Mesendoderm (in vitro differentiated cells): ENCODE data around the gene IPO11.

ENCODE experiments used
- DNase-seq: peaks from one replicate; pipeline ENCODE4 v3.0.0; 2013
- H2AK5ac ChIP-seq: 2 replicates; pipeline ENCODE4 v1.6.1; 2013; ENCODE audit warnings: low read length, inconsistent platforms
- H2BK120ac ChIP-seq: 2 replicates; pipeline ENCODE4 v1.6.1; 2013; ENCODE audit warnings: low read depth, mild to moderate bottlenecking, low read length, moderate library complexity, mixed read lengths
- H2BK15ac ChIP-seq: replicated peaks from 2 replicates; pipeline ENCODE4 v1.6.1; 2013; ENCODE audit warnings: low read depth, mild to moderate bottlenecking, moderate library complexity
- H2BK5ac ChIP-seq: 2 replicates; pipeline ENCODE4 v1.6.1; 2013; ENCODE audit warnings: low read length, inconsistent platforms
- H3K18ac ChIP-seq: 2 replicates; pipeline ENCODE4 v1.6.1; 2013; ENCODE audit warnings: mild to moderate bottlenecking, low read length, mixed read lengths
- H3K23ac ChIP-seq: one replicate; pipeline ENCODE4 v1.6.1; 2013; ENCODE audit warnings: low read length
- H3K27ac ChIP-seq: 2 replicates; pipeline ENCODE4 v1.5.1; 2013; ENCODE audit warnings: low read depth, mild to moderate bottlenecking, inconsistent platforms, low read length, moderate library complexity
- H3K27me3 ChIP-seq: 2 replicates; pipeline ENCODE4 v1.6.1; 2013; ENCODE audit warnings: low read length, control low read depth, mild to moderate bottlenecking, inconsistent platforms; ENCODE audit not compliant: insufficient read depth, poor library complexity
- H3K36me3 ChIP-seq: 2 replicates; pipeline ENCODE4 v1.6.1; 2013; ENCODE audit warnings: low read length, inconsistent platforms; ENCODE audit not compliant: control insufficient read depth, insufficient read depth
- H3K4ac ChIP-seq: one replicate; pipeline ENCODE4 v1.6.1; 2013; ENCODE audit warnings: low read depth, mild to moderate bottlenecking, low read length, moderate library complexity
- H3K4me1 ChIP-seq: 2 replicates; pipeline ENCODE4 v1.6.1; 2013; ENCODE audit warnings: low read depth, low read length, inconsistent platforms; ENCODE audit not compliant: control insufficient read depth
- H3K4me2 ChIP-seq: 2 replicates; pipeline ENCODE4 v1.6.1; 2013; ENCODE audit warnings: low read length
- H3K4me3 ChIP-seq: 2 replicates; pipeline ENCODE4 v1.5.1; 2013; ENCODE audit warnings: mild to moderate bottlenecking, low read length
- H3K56ac ChIP-seq: one replicate; pipeline ENCODE4 v1.6.1; 2013; ENCODE audit warnings: low read length
- H3K79me1 ChIP-seq: 2 replicates; pipeline ENCODE4 v1.6.1; 2013; ENCODE audit warnings: low read length, inconsistent platforms
- H3K79me2 ChIP-seq: 2 replicates; pipeline ENCODE4 v1.6.1; 2013; ENCODE audit warnings: mild to moderate bottlenecking, low read length; ENCODE audit not compliant: control insufficient read depth, insufficient read depth
- H3K9ac ChIP-seq: 2 replicates; pipeline ENCODE4 v1.6.1; 2013; ENCODE audit warnings: low read length, inconsistent platforms
- H4K5ac ChIP-seq: one replicate; pipeline ENCODE4 v1.6.1; 2013; ENCODE audit warnings: low read length
- H4K8ac ChIP-seq: one replicate; pipeline ENCODE4 v1.6.1; 2013; ENCODE audit warnings: low read depth, mild to moderate bottlenecking, control low read depth, low read length, moderate library complexity
- WGBS: extraction: QIAGEN DNeasy Blood & Tissue Kit; methylation state at CpG from one replicate; pipeline ENCODE4 v1.1.7; 2013; ENCODE audit warnings: low lambda C conversion rate, missing lambda C conversion rate; ENCODE audit not compliant: insufficient coverage; ENCODE audit errors: extremely low coverage; 5-methylcytosine and 5-hydroxymethylcytosine counted together

Gene IPO11

DNA sequence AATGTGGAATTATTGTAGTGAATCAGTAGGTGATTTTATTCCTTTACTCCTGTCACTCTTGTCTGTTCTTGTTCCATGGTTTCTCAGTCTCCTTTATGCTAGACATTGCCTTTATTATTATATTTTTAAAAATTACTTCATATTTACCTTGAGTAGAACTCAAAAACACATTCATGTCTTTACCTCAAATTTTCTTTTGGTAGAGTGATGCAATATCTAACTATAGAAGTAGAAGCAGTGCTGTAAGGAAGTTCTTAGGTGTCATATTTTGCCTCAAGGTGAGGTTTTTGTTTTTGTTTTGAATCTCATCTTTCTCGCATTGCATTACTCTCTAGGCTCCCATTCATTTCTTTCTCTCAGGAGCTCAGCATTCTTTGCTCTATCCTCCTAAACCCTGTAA is 12.2 kb downstream of the IPO11 start:
- no peak overlapping the region for H3K23ac ChIP-seq
- no peak overlapping the region for H4K5ac ChIP-seq
- whole genome bisulfite sequencing: no CpG with 5 or more reads among the region's 1 CpG
- no peak for DNase-seq
- no peak overlapping the region for H2AK5ac ChIP-seq
- H3K27ac ChIP-seq: no peak overlapping the region
- H3K9ac ChIP-seq: no peak overlapping the region
- no peak overlapping the region for H4K8ac ChIP-seq
- no peak overlapping the region for H3K18ac ChIP-seq
- H2BK15ac ChIP-seq: no peak overlapping the region
- no peak overlapping the region for H3K4ac ChIP-seq
- no peaks in the 10 kb centered on the region for H3K36me3 ChIP-seq
- H3K79me1 ChIP-seq: peaks cover 4% of the 10 kb centered on the region
- H3K79me2 ChIP-seq: peaks cover 24% of the 10 kb centered on the region
- H3K4me3 ChIP-seq: no peak overlapping the region
- H3K27me3 ChIP-seq: no peaks in the 10 kb centered on the region
- no peak overlapping the region for H2BK5ac ChIP-seq
- no peak overlapping the region for H3K4me2 ChIP-seq
- no peak overlapping the region for H3K56ac ChIP-seq
- H3K4me1 ChIP-seq: no peaks in the 10 kb centered on the region
- H2BK120ac ChIP-seq: no peak overlapping the region

DNA sequence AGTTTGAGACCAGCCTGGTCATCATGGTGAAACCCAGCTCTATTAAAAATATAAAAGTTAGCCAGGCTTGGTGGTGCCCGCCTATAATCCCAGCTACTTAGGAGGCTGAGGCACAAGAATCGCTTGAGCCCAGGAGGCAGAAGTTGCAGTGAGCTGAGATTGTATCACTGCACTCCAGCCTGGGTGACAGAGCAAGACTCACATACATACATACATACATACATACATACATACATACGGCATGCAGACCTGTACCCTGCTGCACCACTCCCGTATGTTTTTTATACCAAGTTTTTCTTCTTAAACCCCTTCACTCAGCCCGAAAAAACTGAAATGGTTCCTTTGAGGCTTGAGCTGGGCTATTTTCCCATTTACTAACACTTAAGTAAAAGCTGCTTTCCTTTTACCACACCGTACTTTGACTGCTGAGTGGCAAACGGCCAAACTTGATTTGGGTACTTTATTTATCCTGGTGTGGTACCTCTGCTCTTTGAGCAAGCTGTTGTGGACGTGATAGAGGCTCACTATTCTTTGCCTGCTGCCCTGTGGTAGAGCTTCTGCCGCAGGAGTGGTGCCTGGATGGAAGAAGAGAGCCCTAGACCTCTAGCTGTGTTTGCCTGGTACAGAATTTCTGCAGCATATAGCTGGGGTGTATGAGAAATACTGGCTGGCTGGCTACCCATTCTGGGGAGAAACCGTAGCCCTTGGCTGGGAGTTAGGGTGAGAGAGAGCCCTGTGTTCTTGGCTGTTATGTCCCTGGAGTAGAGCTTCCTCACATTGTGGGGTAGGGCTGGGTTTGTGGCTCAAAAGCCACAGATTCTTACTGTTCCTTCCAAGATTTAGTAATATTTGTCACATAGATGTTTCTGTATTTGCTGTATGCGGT is 19.4 kb downstream of the IPO11 start:
- no peak overlapping the region for H2BK5ac ChIP-seq
- peaks cover 8% of the 10 kb centered on the region for H3K79me1 ChIP-seq
- H2AK5ac ChIP-seq: no peak overlapping the region
- no peak overlapping the region for H3K4me2 ChIP-seq
- H3K4me1 ChIP-seq: no peaks in the 10 kb centered on the region
- no CpG with 5 or more reads among the region's 11 CpGs for WGBS
- H3K56ac ChIP-seq: no peak overlapping the region
- no peak overlapping the region for H4K8ac ChIP-seq
- H2BK15ac ChIP-seq: no peak overlapping the region
- H3K4ac ChIP-seq: no peak overlapping the region
- no peaks in the 10 kb centered on the region for H3K27me3 ChIP-seq
- peaks cover 44% of the 10 kb centered on the region for H3K79me2 ChIP-seq
- no peak for DNase-seq
- no peak overlapping the region for H2BK120ac ChIP-seq
- H4K5ac ChIP-seq: no peak overlapping the region
- no peak overlapping the region for H3K27ac ChIP-seq
- H3K23ac ChIP-seq: no peak overlapping the region
- H3K36me3 ChIP-seq: no peaks in the 10 kb centered on the region
- H3K18ac ChIP-seq: no peak overlapping the region
- H3K9ac ChIP-seq: no peak overlapping the region
- no peak overlapping the region for H3K4me3 ChIP-seq

DNA sequence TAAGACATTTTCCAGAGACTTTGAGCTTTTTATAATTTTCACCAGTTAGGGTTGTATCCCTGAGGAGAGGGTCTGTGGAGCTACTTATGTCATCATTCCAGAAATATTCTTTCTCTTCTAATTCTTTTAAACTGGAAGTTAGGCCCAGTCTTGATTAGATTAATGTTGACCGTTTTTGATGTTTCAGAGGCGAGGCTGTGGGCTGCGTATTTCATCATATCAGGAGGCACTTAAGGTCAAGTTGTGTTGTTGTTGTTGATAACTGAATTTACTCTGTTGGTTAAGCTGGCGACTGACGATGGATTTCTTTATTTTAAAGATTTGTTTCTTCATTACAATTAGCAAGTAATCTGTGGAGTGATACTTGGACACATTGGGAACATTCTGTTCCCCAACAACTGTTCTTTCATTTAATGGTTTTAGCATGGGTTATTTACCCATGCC is 20.1 kb downstream of the IPO11 start:
- Histone ChIP-seq H3K4me3 (no peak overlapping the region), H3K79me1 (peaks cover 10% of the 10 kb centered on the region), H4K8ac (no peak overlapping the region), H3K9ac (no peak overlapping the region), H2BK5ac (no peak overlapping the region), H3K18ac (no peak overlapping the region), H2AK5ac (no peak overlapping the region), H3K56ac (no peak overlapping the region), H3K4ac (no peak overlapping the region), H3K27ac (no peak overlapping the region), H3K4me1 (no peaks in the 10 kb centered on the region), H3K4me2 (no peak overlapping the region), H2BK120ac (no peak overlapping the region), H3K23ac (no peak overlapping the region), H3K27me3 (no peaks in the 10 kb centered on the region), H3K36me3 (no peaks in the 10 kb centered on the region), H2BK15ac (no peak overlapping the region), H4K5ac (no peak overlapping the region), H3K79me2 (peaks cover 38% of the 10 kb centered on the region)
- DNase-seq: no peak
- no CpG with 5 or more reads among the region's 5 CpGs for WGBS

DNA sequence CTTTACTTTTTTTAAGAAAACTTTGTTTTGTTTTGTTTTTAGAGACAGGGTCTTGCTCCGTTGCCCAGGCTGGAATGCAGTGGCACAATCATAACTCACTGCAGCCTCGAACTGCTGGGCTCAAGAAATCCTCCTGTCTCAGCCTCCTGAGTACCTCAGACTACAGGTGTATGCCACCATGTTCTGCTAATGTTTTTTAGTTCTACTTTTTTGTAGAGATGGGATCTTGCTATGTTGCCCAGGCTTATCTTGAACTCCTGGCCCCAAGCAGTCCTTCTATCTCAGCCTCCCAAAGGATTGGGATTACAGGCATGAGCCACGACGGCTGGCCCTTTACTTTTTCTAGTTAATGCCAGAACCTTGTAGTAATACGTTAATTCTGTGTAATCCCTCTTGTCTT is 36.0 kb downstream of the IPO11 start:
- H3K27me3 ChIP-seq: no peaks in the 10 kb centered on the region
- H3K18ac ChIP-seq: no peak overlapping the region
- H3K79me1 ChIP-seq: peaks cover 2% of the 10 kb centered on the region
- H3K4me3 ChIP-seq: no peak overlapping the region
- H3K4me2 ChIP-seq: no peak overlapping the region
- no peak overlapping the region for H4K5ac ChIP-seq
- no peak overlapping the region for H2AK5ac ChIP-seq
- WGBS: no CpG with 5 or more reads among the region's 5 CpGs
- H3K4ac ChIP-seq: no peak overlapping the region
- no peak overlapping the region for H3K27ac ChIP-seq
- no peak overlapping the region for H2BK120ac ChIP-seq
- no peak overlapping the region for H4K8ac ChIP-seq
- H3K4me1 ChIP-seq: no peaks in the 10 kb centered on the region
- no peak overlapping the region for H2BK15ac ChIP-seq
- H3K56ac ChIP-seq: no peak overlapping the region
- H3K9ac ChIP-seq: no peak overlapping the region
- H3K79me2 ChIP-seq: no peaks in the 10 kb centered on the region
- no peak overlapping the region for H2BK5ac ChIP-seq
- no peak overlapping the region for H3K23ac ChIP-seq
- H3K36me3 ChIP-seq: no peaks in the 10 kb centered on the region
- no peak for DNase-seq

DNA sequence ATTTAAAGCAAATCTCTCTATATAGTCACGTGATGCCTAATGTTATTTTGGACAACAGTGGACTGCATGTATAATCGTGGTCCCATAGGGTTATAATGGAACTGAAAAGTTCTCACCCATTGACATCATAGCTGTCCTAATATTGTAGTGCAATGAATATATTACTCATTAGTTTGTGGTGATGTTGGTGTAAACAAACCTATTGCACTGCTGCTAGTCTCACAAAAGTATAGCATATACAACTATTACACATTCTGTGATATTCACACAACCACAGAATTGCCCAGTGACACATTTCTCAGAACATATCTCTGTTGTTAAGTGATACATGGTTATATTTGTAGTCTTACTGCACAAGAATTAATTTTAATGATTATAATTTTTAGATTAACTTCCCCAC is 37.7 kb downstream of the IPO11 start:
- no peak overlapping the region for H3K27ac ChIP-seq
- no peaks in the 10 kb centered on the region for H3K4me1 ChIP-seq
- peaks cover 2% of the 10 kb centered on the region for H3K79me1 ChIP-seq
- no peak overlapping the region for H4K8ac ChIP-seq
- H3K4ac ChIP-seq: no peak overlapping the region
- no peaks in the 10 kb centered on the region for H3K79me2 ChIP-seq
- no peak overlapping the region for H3K18ac ChIP-seq
- H2BK120ac ChIP-seq: no peak overlapping the region
- no peak overlapping the region for H4K5ac ChIP-seq
- no peak overlapping the region for H2BK5ac ChIP-seq
- no peak overlapping the region for H2BK15ac ChIP-seq
- no peak overlapping the region for H3K4me2 ChIP-seq
- no peak for DNase-seq
- no peak overlapping the region for H3K9ac ChIP-seq
- H3K27me3 ChIP-seq: no peaks in the 10 kb centered on the region
- no peak overlapping the region for H3K56ac ChIP-seq
- no peak overlapping the region for H3K4me3 ChIP-seq
- no peaks in the 10 kb centered on the region for H3K36me3 ChIP-seq
- H2AK5ac ChIP-seq: no peak overlapping the region
- WGBS: no CpG with 5 or more reads among the region's 2 CpGs
- no peak overlapping the region for H3K23ac ChIP-seq

DNA sequence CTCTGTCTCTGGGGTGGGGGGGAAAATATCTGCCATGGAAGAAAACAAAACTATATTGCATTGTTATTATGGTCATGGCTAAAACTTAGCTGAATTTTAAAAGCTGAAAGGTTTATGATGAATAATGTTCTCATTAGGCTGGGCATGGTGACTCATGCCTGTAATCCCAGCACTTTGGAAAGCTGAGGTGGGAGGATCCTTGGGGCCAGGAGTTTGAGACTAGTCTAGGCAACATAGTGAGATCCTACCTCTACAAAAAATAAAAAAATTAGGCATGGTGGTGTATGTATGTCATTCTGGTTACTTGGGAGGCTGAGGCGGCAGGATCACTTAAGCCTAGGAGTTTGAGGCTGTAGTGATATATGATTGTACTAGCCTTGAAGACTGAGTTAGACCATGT is 44.5 kb downstream of the IPO11 start:
- no peak overlapping the region for H3K4me3 ChIP-seq

More for the DNA sequence above, 44.5 kb downstream of the IPO11 start:
- H3K23ac ChIP-seq: no peak overlapping the region
- no peak overlapping the region for H3K56ac ChIP-seq
- H3K79me1 ChIP-seq: no peaks in the 10 kb centered on the region
- H3K36me3 ChIP-seq: no peaks in the 10 kb centered on the region
- no CpG with 5 or more reads among the region's 1 CpG for WGBS
- H3K4me1 ChIP-seq: peaks cover 6% of the 10 kb centered on the region
- no peak overlapping the region for H3K18ac ChIP-seq
- no peak overlapping the region for H2BK15ac ChIP-seq
- H3K4me2 ChIP-seq: no peak overlapping the region
- H4K8ac ChIP-seq: no peak overlapping the region
- no peak for DNase-seq
- H3K27ac ChIP-seq: no peak overlapping the region
- no peak overlapping the region for H2AK5ac ChIP-seq
- H2BK120ac ChIP-seq: no peak overlapping the region
- H3K79me2 ChIP-seq: no peaks in the 10 kb centered on the region
- H2BK5ac ChIP-seq: no peak overlapping the region
- H4K5ac ChIP-seq: no peak overlapping the region
- H3K27me3 ChIP-seq: no peaks in the 10 kb centered on the region
- H3K9ac ChIP-seq: no peak overlapping the region
- H3K4ac ChIP-seq: no peak overlapping the region
